Adrenal gland (tissue), 12 donors: Measurements from ENCODE around the gene STIM2. TPM values are rescaled to one million over a fixed set of nuclear protein-coding genes. Genes with fewer than 3 reads are reported as not detected.

Source experiments
- DNase-seq, 7 donors: peaks; one replicate each; pipeline ENCODE4 v3.0.0-alpha.2; 2019 to 2020
- H3K27ac ChIP-seq, 5 donors: fragments of 200-600 bp; sonication (generic) in 4 of 5; 1 replicate in 3 of 5; 2 replicates in 2 of 5; pipeline versions ENCODE4 v1.5.1 to v1.8.0; 2016 to 2020; ENCODE audit warnings: mild to moderate bottlenecking in 1 of 5
- H3K27me3 ChIP-seq: fragments of 200-600 bp; 2 replicates; pipeline ENCODE4 v1.8.0; 2021
- H3K36me3 ChIP-seq, 2 donors: fragments of 200-600 bp; replicated peaks in 1 of 2; 1 replicate in 1 of 2; 2 replicates in 1 of 2; pipeline versions ENCODE4 v1.5.1 to v1.8.0; 2018 to 2022
- H3K4me1 ChIP-seq, 2 donors: fragments of 200-600 bp; replicated peaks in 1 of 2; 1 replicate in 1 of 2; 2 replicates in 1 of 2; pipeline versions ENCODE4 v1.5.1 to v1.8.0; 2018 to 2021
- H3K4me3 ChIP-seq, 4 donors: fragments of 200-600 bp; sonication (generic) in 3 of 4; one replicate each; pipeline ENCODE4 v1.5.1; 2016 to 2018
- H3K9me3 ChIP-seq, 3 donors: fragments of 200-600 bp; sonication (generic) in 1 of 3; replicated peaks in 1 of 3; 1 replicate in 2 of 3; 2 replicates in 1 of 3; pipeline versions ENCODE4 v1.5.1 to v1.8.0; 2016 to 2021
- POLR2A ChIP-seq, 2 donors: fragments of 450-650 bp; IDR thresholded peaks; one replicate each; pipeline ENCODE4 v1.6.1; 2017; ENCODE audit warnings: antibody characterized with exemption in 2 of 2, mild to moderate bottlenecking in 2 of 2, moderate library complexity in 1 of 2
- WGBS, 4 donors: extraction: QIAGEN DNeasy Blood & Tissue Kit in 2 of 4; methylation state at CpG; one replicate each; pipeline versions ENCODE4 v1.1.5 to v1.1.7; 2013 to 2017; 5-methylcytosine and 5-hydroxymethylcytosine counted together
- intact Hi-C, 2 donors: fragments of 100-400 bp; cut with DNase I; formaldehyde crosslinking; loops; one replicate each; pipeline versions ENCODE4 v1.14.1 to v1.15.0; 2022 to 2023
- polyA plus RNA-seq, 3 donors: library from polyadenylated mRNA; stranded (reverse); fragments of 200-250 nt in 2 of 3; fragments of 350-450 nt in 1 of 3; fragmentation: Illumina TruSeq in 1 of 3; extraction: RNeasy Lipid Tissue Mini Kit (QIAGEN cat#74804) in 1 of 3; gene quantifications; one replicate each; pipeline ENCODE4 v1.2.3, GENCODE V29; 2013 to 2014
- total RNA-seq, 9 donors: library from RNA; depleted of rRNA in 4 of 9; stranded (reverse); fragments of >200 nt in 4 of 9; fragments of 120-200 nt in 1 of 9; fragmentation: NEBNext Ultra II Directional in 1 of 9; extraction: Animal tissue kit (Norgen Biotek cat#: 25700) in 1 of 9; gene quantifications; one replicate each; pipeline versions ENCODE4 v1.1.0 to v1.2.4, GENCODE V29; 2013 to 2023
- TF ChIP-seq, protein P1 (sequence below), 6 experiments: fragments of 450-650 bp in 4 of 6; fragments of 200-600 bp in 2 of 6; sonication (generic) in 1 of 6; IDR thresholded peaks; 1 replicate in 5 of 6; 2 replicates in 1 of 6; pipeline versions ENCODE4 v1.5.1 to v1.8.0; 2016 to 2021; ENCODE audit warnings: antibody characterized with exemption in 6 of 6, mild to moderate bottlenecking in 2 of 6, moderate library complexity in 1 of 6
- donor health status: healthy with polysubstance abuse.
- donor health status: Bipolar disorder and iron deficiency.
- donor health status: DM: yes; HTN: yes; CAD: no.
- donor health status: DM: no; HTN: no; CAD: no.
- donor health status: DM: no; HTN: no; CAD: no.
- donor health status: DM: yes; HTN: yes; CAD: no.

The STIM2 gene
- total and polyA plus RNA-seq, 12 donors = 7.5 to 30.4 (median 14.9) TPM

GRCh38 chr4:27050731-27051130, 190.1 kb downstream of the STIM2 start:
- intact Hi-C loops = no loop called here
- WGBS, 4 donors = 67 to 84% (median 77%) methylated on average over 3 of the region's 3 CpGs
- DNase-seq = no peak

DNA sequence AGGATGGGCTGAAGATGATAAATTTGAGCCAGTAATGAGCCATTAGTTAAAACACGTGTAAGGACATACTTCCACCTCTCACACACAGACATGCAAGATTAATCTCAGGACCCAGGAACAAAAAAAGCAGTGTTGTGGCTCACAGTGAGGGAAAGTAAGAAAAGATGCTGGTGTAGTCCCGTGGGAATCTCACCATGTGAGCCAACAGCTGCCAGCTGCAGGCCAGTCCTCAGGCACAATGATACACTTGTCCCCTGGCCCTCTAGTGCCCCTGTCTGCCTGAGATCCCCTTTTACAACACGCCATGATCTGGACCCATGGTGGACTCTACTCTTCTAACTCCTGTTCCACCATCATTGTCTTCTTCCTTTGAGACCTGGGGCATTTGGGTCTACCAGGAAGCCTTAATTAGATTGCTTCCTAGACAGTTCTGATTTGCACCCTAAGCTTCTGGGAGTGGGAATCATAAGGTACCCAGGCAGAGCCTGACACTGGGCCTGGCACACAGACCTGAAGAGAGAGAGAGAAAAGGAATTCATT, 194.7 kb downstream of the STIM2 start:
- H3K36me3 ChIP-seq = no peaks in the 10 kb centered on the region
- WGBS, 4 donors = 50 to 66% (median 60%) methylated on average over 3 of the region's 3 CpGs
- intact Hi-C loops = no loop called here
- H3K4me3 ChIP-seq = no peak overlapping the region
- no peaks in the 10 kb centered on the region for H3K9me3 ChIP-seq
- peaks cover under 1% of the 10 kb centered on the region for H3K27me3 ChIP-seq
- H3K4me1 ChIP-seq = no peaks in the 10 kb centered on the region
- TF ChIP-seq POLR2A (IDR thresholded peaks at IDR 0.05) = no peak
- TF ChIP-seq, protein P1, sequence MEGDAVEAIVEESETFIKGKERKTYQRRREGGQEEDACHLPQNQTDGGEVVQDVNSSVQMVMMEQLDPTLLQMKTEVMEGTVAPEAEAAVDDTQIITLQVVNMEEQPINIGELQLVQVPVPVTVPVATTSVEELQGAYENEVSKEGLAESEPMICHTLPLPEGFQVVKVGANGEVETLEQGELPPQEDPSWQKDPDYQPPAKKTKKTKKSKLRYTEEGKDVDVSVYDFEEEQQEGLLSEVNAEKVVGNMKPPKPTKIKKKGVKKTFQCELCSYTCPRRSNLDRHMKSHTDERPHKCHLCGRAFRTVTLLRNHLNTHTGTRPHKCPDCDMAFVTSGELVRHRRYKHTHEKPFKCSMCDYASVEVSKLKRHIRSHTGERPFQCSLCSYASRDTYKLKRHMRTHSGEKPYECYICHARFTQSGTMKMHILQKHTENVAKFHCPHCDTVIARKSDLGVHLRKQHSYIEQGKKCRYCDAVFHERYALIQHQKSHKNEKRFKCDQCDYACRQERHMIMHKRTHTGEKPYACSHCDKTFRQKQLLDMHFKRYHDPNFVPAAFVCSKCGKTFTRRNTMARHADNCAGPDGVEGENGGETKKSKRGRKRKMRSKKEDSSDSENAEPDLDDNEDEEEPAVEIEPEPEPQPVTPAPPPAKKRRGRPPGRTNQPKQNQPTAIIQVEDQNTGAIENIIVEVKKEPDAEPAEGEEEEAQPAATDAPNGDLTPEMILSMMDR (IDR thresholded peaks at IDR 0.05) = no peak
- no peak overlapping the region for H3K27ac ChIP-seq
- no peak for DNase-seq

More at GRCh38 chr4:27050731-27051130, 190.1 kb downstream of the STIM2 start:
- H3K36me3 ChIP-seq = no peaks in the 10 kb centered on the region
- no peaks in the 10 kb centered on the region for H3K4me1 ChIP-seq
- H3K27me3 ChIP-seq = no peaks in the 10 kb centered on the region
- no peaks in the 10 kb centered on the region for H3K9me3 ChIP-seq
- no peak overlapping the region for H3K4me3 ChIP-seq
- no peak for TF ChIP-seq POLR2A (IDR thresholded peaks at IDR 0.05)
- TF ChIP-seq, protein P1 (IDR thresholded peaks at IDR 0.05) = no peak
- no peak overlapping the region for H3K27ac ChIP-seq

- DNase-seq = no peak
- Histone ChIP-seq H3K27ac (no peak overlapping the region), H3K27me3 (peaks cover 4% of the 10 kb centered on the region), H3K4me3 (no peak overlapping the region), H3K36me3 (no peaks in the 10 kb centered on the region), H3K9me3 (no peaks in the 10 kb centered on the region), H3K4me1 (no peaks in the 10 kb centered on the region)
- TF ChIP-seq, protein P1 (IDR thresholded peaks at IDR 0.05) = no peak
- TF ChIP-seq POLR2A (IDR thresholded peaks at IDR 0.05) = no peak
- 82 to 84% (median 84%) methylated on average over 16 of the region's 16 CpGs for whole genome bisulfite sequencing, 4 donors
- intact Hi-C loops = no loop called here
These were observed 195.6 kb downstream of the STIM2 start for GRCh38 chr4:27056281-27056680.

DNA sequence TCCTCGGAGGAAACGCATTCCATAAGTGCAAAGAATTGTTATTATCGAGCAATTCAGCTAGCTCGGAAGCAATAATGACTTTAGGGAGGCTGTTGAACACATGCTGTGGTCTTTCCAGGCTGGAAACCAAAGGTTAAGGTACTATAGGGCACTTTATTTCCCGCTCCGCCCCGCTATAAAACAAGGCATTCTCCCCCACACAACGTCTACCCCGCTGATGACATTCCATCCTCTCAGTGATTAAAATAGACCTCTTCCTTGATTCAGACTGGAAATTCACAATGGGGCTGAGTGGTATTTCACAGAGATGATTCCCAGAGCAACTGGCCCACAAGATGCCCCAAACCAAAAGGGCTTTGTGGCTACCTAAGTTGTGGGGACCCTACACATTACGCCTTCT, 196.4 kb downstream of the STIM2 start:
- no peaks in the 10 kb centered on the region for H3K9me3 ChIP-seq
- 83 to 86% (median 85%) methylated on average over 10 of the region's 10 CpGs for WGBS, 4 donors
- H3K36me3 ChIP-seq = no peaks in the 10 kb centered on the region
- no peak overlapping the region for H3K27ac ChIP-seq
- no peaks in the 10 kb centered on the region for H3K4me1 ChIP-seq
- intact Hi-C loops = no loop called here
- peaks cover 4% of the 10 kb centered on the region for H3K27me3 ChIP-seq
- no peak for DNase-seq
- TF ChIP-seq POLR2A (IDR thresholded peaks at IDR 0.05) = no peak
- TF ChIP-seq, protein P1 (IDR thresholded peaks at IDR 0.05) = no peak
- no peak overlapping the region for H3K4me3 ChIP-seq
